Measurements from ENCODE around the gene GRID1. TPM values are rescaled to one million over a fixed set of nuclear protein-coding genes. Genes with fewer than 3 reads are reported as not detected.

The GRID1 gene
- polyA plus RNA-seq, 4 donors, result 0.27 to 1.1 (median 0.40) TPM; not detected in 1

DNA sequence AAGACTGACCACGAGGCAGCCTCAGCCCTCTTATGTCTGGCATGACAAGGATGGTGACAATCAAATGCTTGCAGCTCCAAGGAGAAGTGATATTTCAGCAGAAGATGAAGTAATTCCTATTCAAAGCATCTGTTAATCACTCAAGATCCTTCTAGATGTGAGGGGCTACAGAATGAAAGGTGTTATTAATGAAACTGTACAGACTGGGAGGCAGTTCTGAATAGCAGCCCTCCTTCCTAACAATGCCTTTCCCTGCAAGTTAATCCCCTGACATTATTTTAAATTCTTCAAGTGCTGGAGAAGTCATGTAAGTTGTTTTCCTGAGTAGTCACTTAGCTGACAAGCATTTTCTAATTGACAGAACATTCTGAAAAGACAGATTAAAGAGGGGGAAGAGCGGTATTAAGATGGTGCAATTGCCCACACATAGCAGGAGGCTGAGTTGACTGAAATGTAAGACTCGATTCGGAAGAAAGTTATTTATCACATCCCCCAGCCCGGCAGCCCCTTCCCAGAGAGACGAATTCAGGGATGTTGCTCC lies 300.8 kb downstream of the GRID1 start:
- 74 to 79% (median 78%) methylated on average over 6 of the region's 6 CpGs for WGBS, 3 donors
- Histone ChIP-seq H3K4me1 (ENCODE audit: control insufficient read depth in 3 of 3, insufficient read depth in 2 of 3, low read depth in 1 of 3, low read length in 2 of 3) (no peaks in the 10 kb centered on the region), H3K27ac (ENCODE audit: low read depth in 1 of 3, low read length in 2 of 3) (no peak overlapping the region), H3K27me3 (ENCODE audit: control insufficient read depth in 3 of 3, insufficient read depth in 3 of 3, low read length in 3 of 3) (peaks cover 0 to 12% (median 0%) of the 10 kb centered on the region in 3 donors), H3K4me3 (ENCODE audit: low read depth in 1 of 3, low read length in 3 of 3) (no peak overlapping the region), H3K36me3 (ENCODE audit: control insufficient read depth in 3 of 3, insufficient read depth in 2 of 3, low read depth in 1 of 3, low read length in 3 of 3) (no peaks in the 10 kb centered on the region), H3K9me3 (ENCODE audit: control insufficient read depth in 2 of 2, insufficient read depth in 1 of 2, low read depth in 1 of 2, low read length in 1 of 2) (no peaks in the 10 kb centered on the region)
- DNase-seq, result no peak
- FAIRE-seq, result no peak

DNA sequence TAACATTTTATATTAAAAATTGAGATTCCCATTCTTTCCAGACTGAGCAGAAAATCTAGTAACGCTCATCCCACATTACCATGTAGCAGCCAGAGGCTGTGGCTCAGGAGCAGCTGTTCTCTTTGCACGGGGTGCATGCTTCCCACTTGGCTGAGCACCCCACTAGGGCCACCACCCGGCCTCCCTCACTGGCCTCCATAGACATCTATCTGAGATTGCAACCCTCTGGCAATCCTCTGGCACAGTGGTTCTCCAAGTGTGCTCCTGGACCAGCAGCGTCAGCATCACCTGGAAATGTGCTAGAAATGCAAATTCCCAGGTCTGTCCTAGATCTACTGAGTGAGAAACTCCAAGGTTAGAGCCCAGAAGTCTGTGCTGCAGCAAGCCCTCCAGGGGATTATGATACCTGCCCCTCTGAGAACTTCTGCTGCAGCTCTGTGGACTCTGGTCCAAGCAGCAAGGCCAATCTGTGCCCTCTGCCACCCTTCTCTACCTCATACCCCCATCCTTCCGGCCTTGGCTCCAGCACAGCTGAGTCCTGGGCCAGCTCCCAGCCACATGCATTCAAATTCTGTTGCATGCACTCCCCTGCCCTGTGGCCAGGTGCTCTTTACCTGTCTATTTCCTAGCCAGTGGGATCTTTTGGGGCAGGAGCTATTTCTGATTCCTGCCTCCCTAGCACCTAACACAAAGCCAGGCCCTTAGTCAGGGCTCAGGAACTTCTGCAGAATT lies 301.5 kb downstream of the GRID1 start:
- no peaks in the 10 kb centered on the region for H3K4me1 ChIP-seq (ENCODE audit: control insufficient read depth in 3 of 3, insufficient read depth in 2 of 3, low read depth in 1 of 3, low read length in 2 of 3)
- H3K9me3 ChIP-seq (ENCODE audit: control insufficient read depth in 2 of 2, insufficient read depth in 1 of 2, low read depth in 1 of 2, low read length in 1 of 2), result no peaks in the 10 kb centered on the region
- no peak overlapping the region for H3K27ac ChIP-seq (ENCODE audit: low read depth in 1 of 3, low read length in 2 of 3)
- FAIRE-seq (no peak), DNase-seq (no peak)
- H3K27me3 ChIP-seq (ENCODE audit: control insufficient read depth in 3 of 3, insufficient read depth in 3 of 3, low read length in 3 of 3), result peaks cover 0 to 12% (median 0%) of the 10 kb centered on the region in 3 donors
- WGBS, 3 donors, result 69 to 84% (median 74%) methylated on average over 5 of the region's 5 CpGs
- H3K36me3 ChIP-seq (ENCODE audit: control insufficient read depth in 3 of 3, insufficient read depth in 2 of 3, low read depth in 1 of 3, low read length in 3 of 3), result no peaks in the 10 kb centered on the region
- no peak overlapping the region for H3K4me3 ChIP-seq (ENCODE audit: low read depth in 1 of 3, low read length in 3 of 3)

DNA sequence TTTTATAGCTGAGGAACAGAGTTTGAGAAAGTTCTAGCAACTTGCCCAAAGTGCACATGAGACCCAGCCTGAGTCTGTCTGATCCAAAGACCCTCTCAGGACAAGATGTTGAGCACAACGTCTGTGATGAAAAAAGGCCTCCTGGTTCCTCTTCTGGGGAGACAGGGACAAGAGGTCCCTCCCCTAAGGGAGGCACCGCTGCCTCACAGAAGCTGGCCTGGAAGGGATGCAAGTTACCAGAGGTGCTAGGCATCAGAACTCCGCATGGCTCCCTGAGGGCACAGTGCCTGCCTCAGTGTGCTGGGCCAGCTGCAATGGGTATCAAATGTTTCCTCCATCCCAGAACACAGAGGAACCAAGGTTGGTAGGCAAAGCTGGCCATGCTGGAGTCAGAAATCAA lies 302.4 kb downstream of the GRID1 start:
- WGBS, 3 donors, result 41 to 59% (median 46%) methylated on average over 3 of the region's 3 CpGs

GRCh38 chr10:86063341-86063740 lies 303.3 kb downstream of the GRID1 start:
- no peaks in the 10 kb centered on the region for H3K9me3 ChIP-seq (ENCODE audit: control insufficient read depth in 2 of 2, insufficient read depth in 1 of 2, low read depth in 1 of 2, low read length in 1 of 2)
- peaks cover 0 to 12% (median 0%) of the 10 kb centered on the region in 3 donors for H3K27me3 ChIP-seq (ENCODE audit: control insufficient read depth in 3 of 3, insufficient read depth in 3 of 3, low read length in 3 of 3)
- FAIRE-seq (no peak), DNase-seq (no peak)
- H3K4me3 ChIP-seq (ENCODE audit: low read depth in 1 of 3, low read length in 3 of 3), result no peak overlapping the region
- no peaks in the 10 kb centered on the region for H3K4me1 ChIP-seq (ENCODE audit: control insufficient read depth in 3 of 3, insufficient read depth in 2 of 3, low read depth in 1 of 3, low read length in 2 of 3)
- H3K36me3 ChIP-seq (ENCODE audit: control insufficient read depth in 3 of 3, insufficient read depth in 2 of 3, low read depth in 1 of 3, low read length in 3 of 3), result no peaks in the 10 kb centered on the region
- H3K27ac ChIP-seq (ENCODE audit: low read depth in 1 of 3, low read length in 2 of 3), result no peak overlapping the region
- 60 to 79% (median 67%) methylated on average over 1 of the region's 1 CpG for WGBS, 3 donors

More for the DNA sequence above, 302.4 kb downstream of the GRID1 start:
- Histone ChIP-seq H3K9me3 (ENCODE audit: control insufficient read depth in 2 of 2, insufficient read depth in 1 of 2, low read depth in 1 of 2, low read length in 1 of 2) (no peaks in the 10 kb centered on the region), H3K4me3 (ENCODE audit: low read depth in 1 of 3, low read length in 3 of 3) (no peak overlapping the region), H3K27ac (ENCODE audit: low read depth in 1 of 3, low read length in 2 of 3) (no peak overlapping the region), H3K36me3 (ENCODE audit: control insufficient read depth in 3 of 3, insufficient read depth in 2 of 3, low read depth in 1 of 3, low read length in 3 of 3) (no peaks in the 10 kb centered on the region), H3K27me3 (ENCODE audit: control insufficient read depth in 3 of 3, insufficient read depth in 3 of 3, low read length in 3 of 3) (peaks cover 0 to 12% (median 0%) of the 10 kb centered on the region in 3 donors), H3K4me1 (ENCODE audit: control insufficient read depth in 3 of 3, insufficient read depth in 2 of 3, low read depth in 1 of 3, low read length in 2 of 3) (no peaks in the 10 kb centered on the region)
- no peak for FAIRE-seq
- DNase-seq, result no peak

- 71 to 86% (median 83%) methylated on average over 6 of the region's 6 CpGs for WGBS, 3 donors
- Histone ChIP-seq H3K27me3 (ENCODE audit: control insufficient read depth in 3 of 3, insufficient read depth in 3 of 3, low read length in 3 of 3) (peaks cover 0 to 11% (median 0%) of the 10 kb centered on the region in 3 donors), H3K4me3 (ENCODE audit: low read depth in 1 of 3, low read length in 3 of 3) (no peak overlapping the region), H3K9me3 (ENCODE audit: control insufficient read depth in 2 of 2, insufficient read depth in 1 of 2, low read depth in 1 of 2, low read length in 1 of 2) (no peaks in the 10 kb centered on the region), H3K36me3 (ENCODE audit: control insufficient read depth in 3 of 3, insufficient read depth in 2 of 3, low read depth in 1 of 3, low read length in 3 of 3) (no peaks in the 10 kb centered on the region), H3K27ac (ENCODE audit: low read depth in 1 of 3, low read length in 2 of 3) (no peak overlapping the region), H3K4me1 (ENCODE audit: control insufficient read depth in 3 of 3, insufficient read depth in 2 of 3, low read depth in 1 of 3, low read length in 2 of 3) (no peaks in the 10 kb centered on the region)
- DNase-seq (no peak), FAIRE-seq (no peak)
These were observed 303.9 kb downstream of the GRID1 start for GRCh38 chr10:86062647-86063145.

- no peak for DNase-seq
- Histone ChIP-seq H3K4me1 (ENCODE audit: control insufficient read depth in 3 of 3, insufficient read depth in 2 of 3, low read depth in 1 of 3, low read length in 2 of 3) (no peaks in the 10 kb centered on the region), H3K9me3 (ENCODE audit: control insufficient read depth in 2 of 2, insufficient read depth in 1 of 2, low read depth in 1 of 2, low read length in 1 of 2) (no peaks in the 10 kb centered on the region), H3K4me3 (ENCODE audit: low read depth in 1 of 3, low read length in 3 of 3) (no peak overlapping the region), H3K36me3 (ENCODE audit: control insufficient read depth in 3 of 3, insufficient read depth in 2 of 3, low read depth in 1 of 3, low read length in 3 of 3) (no peaks in the 10 kb centered on the region), H3K27me3 (ENCODE audit: control insufficient read depth in 3 of 3, insufficient read depth in 3 of 3, low read length in 3 of 3) (peaks cover 0 to 8% (median 0%) of the 10 kb centered on the region in 3 donors), H3K27ac (ENCODE audit: low read depth in 1 of 3, low read length in 2 of 3) (no peak overlapping the region)
- FAIRE-seq, result no peak
- WGBS, 3 donors, result 85 to 87% (median 87%) methylated on average over 8 of the region's 8 CpGs
These were observed 304.4 kb downstream of the GRID1 start for GRCh38 chr10:86062198-86062550.

DNA sequence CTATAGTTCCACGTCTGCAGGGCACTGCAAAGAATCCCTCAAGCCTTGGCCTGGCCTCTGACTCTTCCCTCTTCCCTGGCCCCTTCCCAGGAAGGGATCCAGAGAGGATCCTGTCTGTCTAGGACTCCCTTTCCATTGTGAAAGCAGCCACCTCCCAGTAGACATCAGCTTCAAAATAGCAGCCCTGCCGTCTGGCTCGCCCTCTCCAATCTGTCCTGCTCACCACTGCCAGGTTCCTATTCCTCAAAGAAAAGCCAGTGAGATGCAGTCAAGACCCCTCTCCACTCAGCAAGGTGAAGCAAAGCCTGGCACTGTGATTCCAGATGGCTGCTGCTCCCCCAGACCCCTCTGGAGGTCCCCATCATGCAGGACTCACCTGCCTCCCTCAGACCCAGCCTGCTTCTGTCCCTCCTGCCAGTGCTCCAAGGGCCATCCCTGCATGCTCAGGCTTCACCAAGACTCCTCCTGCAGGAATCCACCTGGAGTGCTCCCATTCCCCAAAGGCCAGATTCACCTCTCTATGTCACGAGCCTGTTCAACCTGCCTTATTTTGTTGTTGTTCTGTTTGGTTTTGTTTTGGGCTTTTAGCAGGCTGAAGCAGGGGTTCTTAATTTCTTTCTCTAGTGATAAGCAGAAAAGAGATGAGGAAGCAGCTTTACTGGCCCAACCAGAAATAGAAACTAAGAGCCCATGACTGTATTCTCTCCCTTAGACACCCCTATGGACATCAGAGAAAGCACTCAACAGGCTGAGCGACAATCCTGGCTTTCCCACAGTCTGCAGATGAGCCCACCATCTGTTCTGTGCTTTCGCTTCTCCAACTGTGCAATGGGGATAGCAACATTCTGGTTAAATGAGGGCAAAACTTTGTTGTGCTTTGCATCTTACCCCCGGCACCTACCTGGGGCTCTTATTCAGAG lies 305.1 kb downstream of the GRID1 start:
- DNase-seq (no peak), FAIRE-seq (no peak)
- Histone ChIP-seq H3K27me3 (ENCODE audit: control insufficient read depth in 3 of 3, insufficient read depth in 3 of 3, low read length in 3 of 3) (peaks cover 0 to 8% (median 0%) of the 10 kb centered on the region in 3 donors), H3K36me3 (ENCODE audit: control insufficient read depth in 3 of 3, insufficient read depth in 2 of 3, low read depth in 1 of 3, low read length in 3 of 3) (no peaks in the 10 kb centered on the region), H3K27ac (ENCODE audit: low read depth in 1 of 3, low read length in 2 of 3) (no peak overlapping the region), H3K4me1 (ENCODE audit: control insufficient read depth in 3 of 3, insufficient read depth in 2 of 3, low read depth in 1 of 3, low read length in 2 of 3) (no peaks in the 10 kb centered on the region), H3K9me3 (ENCODE audit: control insufficient read depth in 2 of 2, insufficient read depth in 1 of 2, low read depth in 1 of 2, low read length in 1 of 2) (no peaks in the 10 kb centered on the region), H3K4me3 (ENCODE audit: low read depth in 1 of 3, low read length in 3 of 3) (no peak overlapping the region)
- WGBS, 3 donors, result 70 to 76% (median 74%) methylated on average over 7 of the region's 7 CpGs
